HEK293 (cell line): ENCODE measurements around the gene C10orf67.

ENCODE experiments used
- CTCF ChIA-PET: fragments of 350-600 bp; formaldehyde crosslinking; extraction: SDS; loops from one replicate; lab custom pipeline; 2021; ENCODE audit warnings: antibody characterized with exemption; lab: Yijun Ruan, JAX
- POLR2A ChIA-PET: fragments of 300-600 bp; formaldehyde crosslinking; extraction: SDS; loops from one replicate; lab custom pipeline; 2020; ENCODE audit warnings: antibody characterized with exemption, inconsistent platforms; lab: Yijun Ruan, JAX
- H3K27ac ChIP-seq: fragments of 200-500 bp; sonication (Bioruptor generic); 2 replicates; pipeline ENCODE4 v1.5.1; 2014; ENCODE audit warnings: low read depth, low read length, control low read depth, inconsistent platforms; ENCODE audit errors: extremely low read depth
- H3K36me3 ChIP-seq, 2 experiments: fragments of 200-500 bp in 1 of 2; sonication (Bioruptor generic) in 1 of 2; 1 replicate in 1 of 2; 2 replicates in 1 of 2; pipeline ENCODE4 v1.5.1; 2014 to 2017; ENCODE audit warnings: inconsistent platforms in 2 of 2, low read length in 2 of 2; ENCODE audit not compliant: control insufficient read depth in 2 of 2, insufficient read depth in 1 of 2
- H3K4me1 ChIP-seq: fragments of 200-500 bp; sonication (Bioruptor generic); 2 replicates; pipeline ENCODE4 v1.5.1; 2014; ENCODE audit warnings: mild to moderate bottlenecking, low read length, inconsistent platforms; ENCODE audit not compliant: control insufficient read depth, insufficient read depth
- H3K4me3 ChIP-seq: 2 replicates; pipeline ENCODE4 v1.5.1; 2011; ENCODE audit warnings: low read depth, mild to moderate bottlenecking, control low read depth, low read length, moderate library complexity
- H3K9me3 ChIP-seq: fragments of 200-500 bp; sonication (Bioruptor generic); 2 replicates; pipeline ENCODE4 v1.5.1; 2014; ENCODE audit warnings: low read depth, low read length, inconsistent platforms; ENCODE audit not compliant: control insufficient read depth, insufficient read depth
- KLF10 ChIP-seq: fragments of 450-650 bp; IDR thresholded peaks from 2 replicates; pipeline ENCODE4 v1.5.1; 2018; ENCODE audit warnings: missing biosample characterization, mild to moderate bottlenecking, missing genetic modification characterization
- KLF17 ChIP-seq: fragments of 450-650 bp; formaldehyde crosslinking; IDR thresholded peaks from 2 replicates; pipeline ENCODE4 v1.5.1; 2016; ENCODE audit warnings: missing biosample characterization, missing genetic modification characterization
- KLF8 ChIP-seq: fragments of 450-650 bp; formaldehyde crosslinking; IDR thresholded peaks from 2 replicates; pipeline ENCODE4 v1.5.1; 2016; ENCODE audit warnings: missing biosample characterization, missing genetic modification characterization
- REST ChIP-seq: fragments of 450-650 bp; formaldehyde crosslinking; IDR thresholded peaks from 2 replicates; pipeline ENCODE4 v1.5.1; 2016; ENCODE audit warnings: missing biosample characterization, missing genetic modification characterization
- ZFP69B ChIP-seq: fragments of 450-650 bp; formaldehyde crosslinking; IDR thresholded peaks from 2 replicates; pipeline ENCODE4 v1.5.1; 2016; ENCODE audit warnings: missing biosample characterization, missing genetic modification characterization
- ZNF184 ChIP-seq: fragments of 450-650 bp; IDR thresholded peaks from 2 replicates; pipeline ENCODE4 v1.5.1; 2018; ENCODE audit warnings: missing biosample characterization, mild to moderate bottlenecking, missing genetic modification characterization
- ZNF2 ChIP-seq: fragments of 450-650 bp; formaldehyde crosslinking; IDR thresholded peaks from 2 replicates; pipeline ENCODE4 v1.5.1; 2016; ENCODE audit warnings: missing biosample characterization, missing genetic modification characterization
- ZNF221 ChIP-seq: fragments of 450-650 bp; formaldehyde crosslinking; IDR thresholded peaks from 2 replicates; pipeline ENCODE4 v1.5.1; 2017; ENCODE audit warnings: missing biosample characterization, missing genetic modification characterization, borderline replicate concordance
- ZNF302 ChIP-seq: fragments of 450-650 bp; formaldehyde crosslinking; IDR thresholded peaks from 2 replicates; pipeline ENCODE4 v1.5.1; 2016; ENCODE audit warnings: missing biosample characterization, missing genetic modification characterization, low read depth
- ZNF341 ChIP-seq: fragments of 450-650 bp; formaldehyde crosslinking; IDR thresholded peaks from 2 replicates; pipeline ENCODE4; 2016; ENCODE audit warnings: low read depth, missing biosample characterization, missing genetic modification characterization
- ZNF398 ChIP-seq: fragments of 450-650 bp; formaldehyde crosslinking; IDR thresholded peaks from 2 replicates; pipeline ENCODE4 v1.5.1; 2017; ENCODE audit warnings: missing biosample characterization, missing genetic modification characterization
- ZNF544 ChIP-seq: fragments of 450-650 bp; formaldehyde crosslinking; IDR thresholded peaks from 2 replicates; pipeline ENCODE4 v1.5.0; 2017; ENCODE audit warnings: missing biosample characterization, missing genetic modification characterization
- ZNF580 ChIP-seq: fragments of 450-650 bp; formaldehyde crosslinking; IDR thresholded peaks from 2 replicates; pipeline ENCODE4 v1.5.1; 2016; ENCODE audit warnings: missing biosample characterization, missing genetic modification characterization
- ZNF585B ChIP-seq: fragments of 450-650 bp; formaldehyde crosslinking; IDR thresholded peaks from 2 replicates; pipeline ENCODE4 v1.5.1; 2016; ENCODE audit warnings: missing biosample characterization, missing genetic modification characterization
- ZNF624 ChIP-seq: fragments of 450-650 bp; formaldehyde crosslinking; IDR thresholded peaks from 2 replicates; pipeline ENCODE4 v1.5.1; 2017; ENCODE audit warnings: missing biosample characterization, missing genetic modification characterization
- ZNF677 ChIP-seq: fragments of 450-650 bp; IDR thresholded peaks from 2 replicates; pipeline ENCODE4 v1.5.0; 2018; ENCODE audit warnings: missing biosample characterization, mild to moderate bottlenecking, missing genetic modification characterization, moderate library complexity
- ZNF830 ChIP-seq: fragments of 450-650 bp; IDR thresholded peaks from 2 replicates; pipeline ENCODE4 v1.5.0; 2018; ENCODE audit warnings: missing biosample characterization, missing genetic modification characterization, low read depth, mild to moderate bottlenecking, moderate library complexity

C10orf67 gene

GRCh38 chr10:23324351-23324750 lies 20.2 kb downstream of the C10orf67 start:
- Histone ChIP-seq H3K36me3 (no peaks in the 10 kb centered on the region), H3K27ac (no peak overlapping the region), H3K4me3 (no peak overlapping the region), H3K4me1 (no peaks in the 10 kb centered on the region), H3K9me3 (no peaks in the 10 kb centered on the region)
- POLR2A ChIA-PET = no interaction called here
- CTCF ChIA-PET = interaction anchor here (0.6 kb wide), 1 partner anchor 30 kb away, joined by 4 read pairs; no protein-coding TSS in a partner anchor
- TF ChIP-seq ZNF544 (no peak), ZNF580 (tag by site-specific recombination) (no peak), ZNF341 (tag by site-specific recombination) (no peak), ZNF221 (tag by site-specific recombination) (no peak), ZNF2 (tag by site-specific recombination) (no peak), ZFP69B (tag by site-specific recombination) (no peak), ZNF398 (no peak), ZNF677 (tag by site-specific recombination) (no peak), KLF8 (tag by site-specific recombination) (no peak)

- H3K36me3 ChIP-seq = no peaks in the 10 kb centered on the region
- CTCF ChIA-PET = no interaction called here
- POLR2A ChIA-PET = no interaction called here
- H3K9me3 ChIP-seq = no peaks in the 10 kb centered on the region
- TF ChIP-seq ZNF830 (tag by site-specific recombination) (no peak), ZNF302 (no peak)
- H3K4me1 ChIP-seq = no peaks in the 10 kb centered on the region
- no peak overlapping the region for H3K4me3 ChIP-seq
- no peak overlapping the region for H3K27ac ChIP-seq
Observed at GRCh38 chr10:23322082-23322481, 22.5 kb downstream of the C10orf67 start.

- ChIA-PET POLR2A (no interaction called here), CTCF (interaction anchor here (0.5 kb wide), 1 partner anchor 337 kb away, joined by 3 read pairs; no protein-coding TSS in a partner anchor)
- no peaks in the 10 kb centered on the region for H3K4me1 ChIP-seq
- no peak overlapping the region for H3K27ac ChIP-seq
- TF ChIP-seq KLF10 = no peak
- no peak for TF ChIP-seq ZNF624 (tag by site-specific recombination)
- TF ChIP-seq KLF8 (tag by site-specific recombination) = no peak
- no peak for TF ChIP-seq REST (tag by site-specific recombination)
- TF ChIP-seq KLF17 (tag by site-specific recombination) = no peak
- no peak for TF ChIP-seq ZNF585B (tag by site-specific recombination)
- no peak for TF ChIP-seq ZNF184 (tag by site-specific recombination)
- TF ChIP-seq, all 188 proteins: peak for 0
- Histone ChIP-seq H3K9me3 (no peaks in the 10 kb centered on the region), H3K4me3 (no peak overlapping the region), H3K36me3 (no peaks in the 10 kb centered on the region)
Observed at GRCh38 chr10:23319835-23320234, 24.8 kb downstream of the C10orf67 start.
